Raji (cell line): Measurements from ENCODE around the gene DENND1A.

Experiments
- POLR2A ChIP-seq: IDR thresholded peaks from 2 replicates; pipeline ENCODE4 v1.6.1; 2011; ENCODE audit warnings: low read depth, low read length, control low read depth; ENCODE audit not compliant: insufficient read depth

DENND1A gene

GRCh38 chr9:123887837-123888236 lies 42.1 kb downstream of the DENND1A start:
- TF ChIP-seq POLR2A, result no peak

- TF ChIP-seq POLR2A, result no peak
These were observed 46.3 kb downstream of the DENND1A start for GRCh38 chr9:123883634-123884033.

GRCh38 chr9:123881604-123882003 lies 48.3 kb downstream of the DENND1A start:
- no peak for TF ChIP-seq POLR2A

- TF ChIP-seq POLR2A, result no peak
These were observed 49.5 kb downstream of the DENND1A start for GRCh38 chr9:123880420-123880819.

GRCh38 chr9:123876750-123877149 lies 53.2 kb downstream of the DENND1A start:
- TF ChIP-seq POLR2A, result no peak

GRCh38 chr9:123872710-123873109 lies 57.2 kb downstream of the DENND1A start:
- no peak for TF ChIP-seq POLR2A

- no peak for TF ChIP-seq POLR2A
These were observed 58.1 kb downstream of the DENND1A start for GRCh38 chr9:123871781-123872180.

- no peak for TF ChIP-seq POLR2A
These were observed 61.9 kb downstream of the DENND1A start for GRCh38 chr9:123868002-123868401.

GRCh38 chr9:123867034-123867433 lies 62.9 kb downstream of the DENND1A start:
- TF ChIP-seq POLR2A, result no peak

GRCh38 chr9:123866497-123866896 lies 63.4 kb downstream of the DENND1A start:
- no peak for TF ChIP-seq POLR2A

- no peak for TF ChIP-seq POLR2A
These were observed 64.5 kb downstream of the DENND1A start for GRCh38 chr9:123865226-123866000.

- TF ChIP-seq POLR2A, result no peak
These were observed 65.7 kb downstream of the DENND1A start for GRCh38 chr9:123864251-123864650.

- TF ChIP-seq POLR2A, result no peak
These were observed 66.6 kb downstream of the DENND1A start for GRCh38 chr9:123863164-123863855.

- TF ChIP-seq POLR2A, result no peak
These were observed 68.2 kb downstream of the DENND1A start for GRCh38 chr9:123861756-123862120.

GRCh38 chr9:123861086-123861755 lies 68.7 kb downstream of the DENND1A start:
- TF ChIP-seq POLR2A, result no peak

GRCh38 chr9:123860603-123861002 lies 69.3 kb downstream of the DENND1A start:
- no peak for TF ChIP-seq POLR2A
